Measurements from ENCODE around the gene SEPTIN5. TPM values are rescaled to one million over a fixed set of nuclear protein-coding genes. Genes with fewer than 3 reads are reported as not detected.

SEPTIN5 gene
- total RNA-seq, 3 donors from 2014 or later (not counting 1 experiment from before 2014, with no cell fraction given) = 0.52 to 4.5 (median 1.9) TPM

DNA sequence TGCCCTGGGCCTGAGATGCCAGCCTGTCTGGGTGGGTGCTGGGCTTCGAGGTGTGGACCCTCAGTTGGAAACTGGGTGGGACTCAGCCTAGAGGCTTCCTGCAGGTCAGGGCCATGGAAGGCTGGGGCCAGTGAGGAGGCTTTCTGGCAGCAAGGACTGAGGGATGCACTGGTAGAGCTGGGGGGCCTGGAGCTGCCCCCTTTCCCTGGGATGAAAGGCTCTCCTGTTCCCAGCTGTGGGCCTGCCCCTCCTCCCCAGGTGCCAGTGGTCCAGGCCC, 2.5 kb downstream of the SEPTIN5 start:
- Mint-ChIP-seq H3K36me3 (no peaks in the 10 kb centered on the region), H3K9me3 (no peaks in the 10 kb centered on the region), H3K4me1 (peaks cover 0 to 8% of the 10 kb centered on the region in 2 donors), H3K4me3 (no peak overlapping the region), H3K27ac (no peak overlapping the region), H3K27me3 (ENCODE audit: low read depth in 2 of 2) (peaks cover 21 to 46% of the 10 kb centered on the region in 2 donors)
- 84% methylated on average over 1 of the region's 1 CpG for WGBS (ENCODE audit: insufficient coverage)
- H3K4me3 ChIP-seq (ENCODE audit: low read length) = no peak overlapping the region
- no peaks in the 10 kb centered on the region for H3K36me3 ChIP-seq (ENCODE audit: control insufficient read depth, insufficient read depth, low read length)
- no peak for ATAC-seq
- intact Hi-C loops (cut with micrococcal nuclease) = loop anchor here (5.0 kb wide), 1 partner anchor 39 kb away; no protein-coding TSS in a partner anchor
- peaks cover 14% of the 10 kb centered on the region for H3K4me1 ChIP-seq (ENCODE audit: control insufficient read depth, insufficient read depth, low read length)
- no peaks in the 10 kb centered on the region for H3K9me3 ChIP-seq (ENCODE audit: control insufficient read depth, insufficient read depth, low read length)
- no peak for TF ChIP-seq CTCF (IDR thresholded peaks at IDR 0.05)
- peaks cover 28% of the 10 kb centered on the region for H3K27me3 ChIP-seq (ENCODE audit: control insufficient read depth, insufficient read depth, low read length)
- DNase-seq = no peak
- no peak overlapping the region for H3K27ac ChIP-seq (ENCODE audit: low read length)

DNA sequence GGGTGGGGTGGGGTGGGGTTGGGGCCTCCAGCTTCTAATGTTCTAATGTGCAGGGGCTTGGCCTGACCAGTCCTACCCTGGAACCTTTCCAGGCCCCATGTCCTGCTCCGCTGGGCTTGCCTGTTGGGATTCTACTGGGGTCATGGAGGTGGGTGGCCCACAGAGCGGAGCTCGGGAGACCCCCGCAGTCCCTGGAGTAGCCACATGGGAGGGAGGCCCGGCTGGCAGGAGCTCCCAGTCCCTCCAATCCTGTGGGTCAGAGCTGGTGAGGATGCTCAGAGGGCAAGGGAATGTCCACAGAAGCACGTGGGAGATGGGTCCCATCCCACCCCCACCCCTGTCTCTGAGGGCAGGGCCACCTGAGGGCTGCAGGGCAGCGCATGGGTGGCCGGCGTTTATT, 2.9 kb downstream of the SEPTIN5 start:
- no peak overlapping the region for H3K4me3 Mint-ChIP-seq
- Histone ChIP-seq H3K36me3 (ENCODE audit: control insufficient read depth, insufficient read depth, low read length) (no peaks in the 10 kb centered on the region), H3K4me3 (ENCODE audit: low read length) (no peak overlapping the region), H3K27me3 (ENCODE audit: control insufficient read depth, insufficient read depth, low read length) (peaks cover 28% of the 10 kb centered on the region), H3K9me3 (ENCODE audit: control insufficient read depth, insufficient read depth, low read length) (no peaks in the 10 kb centered on the region), H3K4me1 (ENCODE audit: control insufficient read depth, insufficient read depth, low read length) (peaks cover 14% of the 10 kb centered on the region), H3K27ac (ENCODE audit: low read length) (no peak overlapping the region)
- ATAC-seq (no peak), DNase-seq (no peak)
- no peaks in the 10 kb centered on the region for H3K36me3 Mint-ChIP-seq
- no peaks in the 10 kb centered on the region for H3K9me3 Mint-ChIP-seq
- TF ChIP-seq CTCF (IDR thresholded peaks at IDR 0.05) = no peak
- 84% methylated on average over 9 of the region's 9 CpGs for WGBS (ENCODE audit: insufficient coverage)
- intact Hi-C loops (cut with micrococcal nuclease) = loop anchor here (5.0 kb wide), 1 partner anchor 40 kb away; no protein-coding TSS in a partner anchor
- H3K27me3 Mint-ChIP-seq (ENCODE audit: low read depth in 2 of 2) = peaks cover 21 to 45% of the 10 kb centered on the region in 2 donors
- no peak overlapping the region for H3K27ac Mint-ChIP-seq
- peaks cover 0 to 8% of the 10 kb centered on the region in 2 donors for H3K4me1 Mint-ChIP-seq

DNA sequence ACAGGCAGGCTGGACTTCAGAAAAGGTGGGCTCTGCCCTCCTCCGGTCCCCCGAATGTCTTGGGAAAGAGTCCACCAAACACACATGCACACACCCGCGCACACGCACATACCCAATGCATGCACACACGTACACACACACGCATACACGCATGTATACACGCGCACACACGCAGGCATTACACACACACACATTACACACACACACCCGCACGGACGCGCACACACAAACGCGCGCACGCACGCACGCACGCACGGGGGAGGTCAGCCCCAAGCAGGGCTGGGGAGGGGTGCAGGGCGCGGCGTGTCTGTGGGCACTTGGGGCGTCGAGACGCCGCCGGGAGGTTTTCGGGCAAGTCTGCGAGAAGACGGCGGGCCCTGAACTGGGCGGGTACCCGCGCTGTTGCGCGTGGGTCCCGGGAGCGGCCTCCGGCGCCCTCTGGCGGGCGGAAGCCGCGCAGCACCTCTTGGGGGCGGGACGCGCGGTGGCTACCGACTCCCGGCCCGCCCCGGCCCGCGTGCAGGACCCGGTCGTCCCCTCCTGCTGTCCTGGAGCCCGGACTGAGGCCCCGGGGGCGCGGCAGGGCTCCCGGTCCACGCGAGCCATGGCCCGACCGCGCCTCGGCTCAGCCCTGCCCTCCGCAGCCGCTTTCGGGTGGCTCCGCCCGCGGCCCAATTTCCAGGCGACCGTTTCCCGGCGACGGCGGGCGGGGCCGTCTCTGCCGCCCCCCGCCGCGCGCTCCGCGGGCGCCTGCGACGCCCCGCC, 3.6 kb downstream of the SEPTIN5 start:
- Histone ChIP-seq H3K4me1 (ENCODE audit: control insufficient read depth, insufficient read depth, low read length) (peaks cover 17% of the 10 kb centered on the region), H3K36me3 (ENCODE audit: control insufficient read depth, insufficient read depth, low read length) (no peaks in the 10 kb centered on the region), H3K27ac (ENCODE audit: low read length) (no peak overlapping the region), H3K9me3 (ENCODE audit: control insufficient read depth, insufficient read depth, low read length) (no peaks in the 10 kb centered on the region), H3K27me3 (ENCODE audit: control insufficient read depth, insufficient read depth, low read length) (peaks cover 30% of the 10 kb centered on the region), H3K4me3 (ENCODE audit: low read length) (peak overlapping the region; percentile 20)
- H3K9me3 Mint-ChIP-seq = no peaks in the 10 kb centered on the region
- peaks cover 21 to 42% of the 10 kb centered on the region in 2 donors for H3K27me3 Mint-ChIP-seq (ENCODE audit: low read depth in 2 of 2)
- ATAC-seq (peak; percentile 95 to 98 (median 98)), DNase-seq (peak; percentile 85 to 90)
- H3K27ac Mint-ChIP-seq = no peak overlapping the region
- peaks cover 0 to 10% of the 10 kb centered on the region in 2 donors for H3K4me1 Mint-ChIP-seq
- TF ChIP-seq CTCF (IDR thresholded peaks at IDR 0.05) = peak; percentile 97
- H3K36me3 Mint-ChIP-seq = no peaks in the 10 kb centered on the region
- H3K4me3 Mint-ChIP-seq = peak overlapping the region; percentile 75
- intact Hi-C loops (cut with micrococcal nuclease) = loop anchor here (5.0 kb wide), 1 partner anchor 41 kb away; no protein-coding TSS in a partner anchor
- 10% methylated on average over 96 of the region's 96 CpGs for WGBS (ENCODE audit: insufficient coverage)

Measured in natural killer cell (primary cell).